GM18873 (cell line): ENCODE measurements around the gene UNC79.

Experiments used
- ATAC-seq: cut with Tn5 transposase; IDR thresholded peaks from one replicate; pipeline ENCODE4 v1.9.1; 2021; ENCODE audit warnings: mild to moderate bottlenecking, moderate library complexity, moderate number of reproducible peaks; ENCODE audit not compliant: unreplicated experiment, low FRiP score

Gene UNC79

DNA sequence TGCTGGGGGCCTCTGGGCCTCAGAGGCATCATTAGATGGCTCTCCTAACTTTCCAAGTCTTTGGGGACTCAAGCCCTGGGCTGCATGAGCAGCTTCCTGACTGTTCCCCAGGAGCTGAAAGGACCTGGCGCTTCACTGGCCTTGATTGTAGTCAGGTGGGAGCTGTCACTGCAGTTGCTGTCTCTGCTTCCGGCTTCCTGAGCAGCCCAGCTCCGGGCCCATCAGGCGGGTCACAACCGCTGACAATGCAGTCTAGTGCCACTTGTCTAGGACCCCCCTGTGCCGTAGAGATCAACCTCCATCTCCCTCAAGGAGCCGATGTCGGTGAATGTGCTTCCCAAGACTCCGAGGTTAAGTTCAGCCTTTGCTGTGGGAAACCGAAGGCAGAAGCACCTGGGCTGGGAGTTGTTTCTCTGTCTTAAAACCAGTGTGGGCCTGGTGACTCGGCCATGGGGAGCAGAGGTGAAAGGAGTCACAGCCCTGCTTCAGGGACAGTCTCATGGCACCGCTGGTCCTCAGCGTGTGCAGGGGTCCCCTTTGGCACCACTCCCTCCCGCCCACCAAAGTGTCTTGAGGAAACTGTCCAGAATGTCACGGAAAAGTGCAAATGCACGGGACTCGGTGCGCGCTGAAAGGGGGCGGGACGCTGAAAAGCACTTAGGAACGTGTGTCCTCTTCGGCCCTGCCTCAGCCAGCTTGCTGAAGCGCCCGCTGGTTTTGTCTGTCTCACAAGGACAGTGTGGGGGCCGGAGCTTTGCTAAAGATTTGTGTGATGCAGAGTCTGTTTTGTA, 312.7 kb downstream of the UNC79 start:
- no peak for ATAC-seq

DNA sequence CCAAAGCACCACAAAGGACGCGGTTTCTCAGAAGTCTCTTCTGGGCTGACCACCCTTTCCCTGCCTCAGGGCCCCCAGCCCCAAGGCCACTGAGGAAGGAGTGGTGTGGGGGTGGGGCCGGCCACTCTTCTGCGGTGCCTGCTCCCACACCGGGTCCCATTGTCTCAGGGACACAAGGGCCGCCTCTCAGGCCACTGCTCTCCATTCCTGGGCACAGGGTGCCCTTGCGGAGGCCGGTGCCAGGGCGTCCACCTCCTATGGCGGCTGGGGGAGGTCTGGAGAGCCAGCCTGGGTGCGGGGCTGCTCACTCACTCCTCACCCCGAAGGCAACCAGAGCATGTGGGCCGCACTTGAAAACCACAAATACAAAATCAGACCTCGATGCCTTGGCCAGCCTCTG, 313.4 kb downstream of the UNC79 start:
- ATAC-seq, result no peak

DNA sequence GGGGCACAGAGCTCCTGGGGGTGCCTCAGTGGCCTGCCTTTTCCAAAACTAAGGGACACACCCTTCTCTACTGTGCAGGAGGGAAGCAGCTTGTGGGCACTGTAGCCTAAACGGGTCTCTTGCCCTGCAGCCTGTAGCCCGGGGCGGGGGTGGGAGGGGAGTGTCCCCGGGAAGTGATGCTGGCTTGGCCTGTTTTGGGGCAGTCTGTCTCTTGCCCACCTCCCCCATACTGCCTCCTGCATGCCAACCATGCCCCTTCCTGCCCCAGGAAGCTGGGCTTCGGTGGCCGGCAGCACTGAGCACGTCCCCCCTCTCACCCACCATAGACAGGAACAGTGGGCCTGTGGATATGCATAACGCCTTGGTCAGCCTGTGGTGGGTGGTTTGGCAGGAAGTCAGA, 314.1 kb downstream of the UNC79 start:
- ATAC-seq, result no peak

DNA sequence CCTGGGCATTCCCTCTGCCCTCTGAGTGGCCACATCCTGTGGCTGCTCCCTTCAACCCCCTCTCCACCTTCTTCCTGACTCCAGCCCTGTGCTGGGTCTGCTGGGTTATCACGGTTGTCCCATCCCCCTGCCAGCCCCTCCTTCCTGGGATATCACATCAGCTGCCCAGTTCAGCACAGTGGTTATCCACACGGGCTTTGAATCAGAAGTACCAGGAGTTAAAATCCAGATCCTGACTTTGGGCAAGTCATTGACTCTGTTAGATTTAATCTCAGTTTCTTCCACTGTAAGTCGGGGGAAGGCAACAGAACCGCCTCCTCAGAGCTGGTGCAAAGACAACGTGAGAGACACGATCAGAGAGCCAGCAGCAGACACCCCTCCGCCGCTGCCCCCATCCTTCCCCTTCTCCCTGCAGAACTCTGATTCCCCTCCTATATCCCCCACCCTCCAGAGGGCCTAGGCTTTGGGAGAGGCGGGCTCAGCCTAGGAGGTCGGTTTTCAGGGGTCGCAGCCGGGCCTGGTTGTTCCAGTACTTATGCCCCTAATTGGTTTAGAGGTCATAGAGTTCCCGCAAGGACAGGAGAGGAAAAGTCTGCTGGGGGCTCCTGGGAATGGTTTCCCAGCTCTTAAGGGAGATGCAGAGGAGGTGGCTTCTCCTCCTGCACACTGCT, 315.0 kb downstream of the UNC79 start:
- ATAC-seq, result no peak

- ATAC-seq, result no peak
These were observed 316.4 kb downstream of the UNC79 start for GRCh38 chr14:93747102-93747501.

DNA sequence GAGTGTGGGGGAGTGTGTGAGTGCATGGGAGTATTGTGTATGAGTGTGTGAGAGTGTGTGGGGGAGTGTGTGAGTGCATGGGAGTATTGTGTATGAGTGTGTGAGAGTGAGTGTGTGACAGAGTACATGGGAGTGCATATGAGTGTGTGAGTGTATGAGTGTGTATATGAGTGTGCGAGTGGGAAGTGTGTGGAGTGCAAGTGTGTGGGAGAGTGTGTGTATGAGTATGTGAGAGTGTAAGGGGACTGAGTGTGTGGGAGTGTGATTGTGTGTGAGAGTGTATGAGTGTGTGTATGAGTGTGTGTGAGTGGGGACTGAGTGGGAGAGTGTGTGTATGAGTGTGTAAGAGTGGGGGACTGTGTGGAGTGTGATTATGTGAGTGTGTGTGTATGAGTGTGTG, 316.8 kb downstream of the UNC79 start:
- ATAC-seq, result no peak

DNA sequence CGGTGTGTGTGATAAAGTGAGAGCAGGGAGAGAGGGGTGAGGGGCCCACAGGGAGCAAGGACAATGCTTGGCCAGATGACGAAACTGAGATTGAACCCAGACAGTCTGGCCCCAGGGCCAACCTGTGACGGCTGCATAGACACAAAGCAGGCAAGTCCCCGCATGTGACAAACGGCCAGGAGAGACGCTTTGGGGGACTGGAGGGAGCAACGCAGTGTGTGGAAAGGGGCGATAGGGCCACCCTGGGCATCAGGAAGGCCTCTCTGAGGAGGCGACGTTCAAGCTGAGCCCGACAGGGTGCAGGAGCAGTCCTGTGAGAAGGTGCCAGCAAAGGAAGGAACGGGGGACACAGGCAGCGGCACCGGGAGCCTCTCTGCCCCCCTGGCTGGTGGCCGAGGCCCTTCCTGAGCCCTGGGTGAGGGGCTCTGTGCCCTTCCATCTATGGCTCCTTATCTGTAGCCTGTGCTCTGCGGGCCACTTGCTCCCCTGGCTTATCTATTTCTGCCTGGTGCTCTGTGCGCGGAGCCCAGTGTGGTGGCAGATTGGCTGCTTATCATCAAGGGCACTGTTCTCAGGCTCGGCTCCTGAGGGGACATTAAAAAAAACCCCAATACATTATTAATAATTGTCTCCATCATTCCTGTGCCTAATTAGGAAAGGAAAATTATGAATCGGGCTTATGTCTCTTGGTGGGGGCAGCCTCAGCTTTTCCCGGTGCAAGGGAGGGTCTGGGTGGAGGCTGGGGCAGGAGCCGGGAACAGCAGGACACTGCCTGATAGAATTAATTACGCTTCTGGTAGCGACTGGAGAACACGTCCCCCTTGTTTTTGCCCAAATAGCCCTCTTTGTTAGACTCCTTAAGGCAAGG, 317.7 kb downstream of the UNC79 start:
- ATAC-seq, result no peak

- ATAC-seq, result no peak
These were observed 318.3 kb downstream of the UNC79 start for GRCh38 chr14:93749076-93749420.

- no peak for ATAC-seq
These were observed 321.4 kb downstream of the UNC79 start for GRCh38 chr14:93751946-93752655.

DNA sequence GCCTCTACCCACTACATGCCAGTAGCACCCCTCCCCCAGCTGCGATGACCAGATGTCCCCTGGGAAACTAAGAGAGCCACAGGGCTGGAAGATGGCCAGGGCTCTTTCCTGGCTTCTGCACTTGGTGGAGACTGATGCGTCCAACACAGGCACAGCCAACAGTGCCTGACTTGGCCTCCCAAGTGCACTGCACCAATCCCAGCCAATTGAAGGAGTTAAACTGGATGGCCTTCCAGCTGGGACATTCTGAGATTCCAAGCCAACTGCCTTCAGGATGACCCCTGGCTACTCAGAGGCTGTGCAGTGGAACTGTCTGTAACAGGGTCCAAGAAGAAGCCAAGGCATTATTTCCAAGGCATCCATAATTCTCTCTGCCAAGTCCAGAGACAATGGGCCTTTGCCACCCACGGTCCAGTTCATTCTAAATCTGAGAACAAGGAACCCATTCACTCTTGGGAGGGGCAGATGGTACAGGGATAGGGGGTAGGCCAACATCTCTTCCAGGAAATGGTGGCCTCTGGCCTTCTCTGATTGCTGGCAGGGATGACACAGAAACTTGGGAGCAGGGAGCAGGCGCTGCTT, 322.3 kb downstream of the UNC79 start:
- ATAC-seq, result no peak

- no peak for ATAC-seq
These were observed 322.9 kb downstream of the UNC79 start for GRCh38 chr14:93753647-93754046.

DNA sequence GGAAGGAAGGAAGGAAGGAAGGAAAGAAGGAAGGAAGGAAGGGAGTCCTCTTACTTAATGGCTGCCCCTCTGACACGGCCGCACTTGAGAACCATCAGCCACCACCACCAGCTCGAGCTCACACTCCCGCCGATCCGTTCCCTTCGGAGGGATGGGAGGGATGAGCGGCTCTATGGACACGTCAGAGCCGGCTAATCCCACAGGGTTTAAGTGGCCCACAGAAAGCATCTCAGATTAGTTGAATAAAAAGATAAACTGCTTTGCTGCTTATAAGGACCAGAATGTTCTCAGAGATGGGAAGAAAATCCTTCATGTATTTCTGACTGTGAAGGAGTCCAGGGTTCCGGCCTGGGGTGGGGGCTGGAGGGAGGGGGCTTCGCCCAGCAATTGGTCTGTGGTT, 326.5 kb downstream of the UNC79 start:
- ATAC-seq, result no peak
